GM12878 (cell line): ENCODE measurements around the gene THSD4.

Source experiments
- POLR2A ChIP-seq: IDR thresholded peaks from 2 replicates; pipeline ENCODE4 v1.6.1; 2011; ENCODE audit warnings: low read depth, mild to moderate bottlenecking, low read length
- ZNF592 ChIP-seq: fragments of 450-650 bp; IDR thresholded peaks from 2 replicates; pipeline ENCODE4 v1.6.1; 2017; ENCODE audit warnings: mild to moderate bottlenecking, moderate library complexity

DNA sequence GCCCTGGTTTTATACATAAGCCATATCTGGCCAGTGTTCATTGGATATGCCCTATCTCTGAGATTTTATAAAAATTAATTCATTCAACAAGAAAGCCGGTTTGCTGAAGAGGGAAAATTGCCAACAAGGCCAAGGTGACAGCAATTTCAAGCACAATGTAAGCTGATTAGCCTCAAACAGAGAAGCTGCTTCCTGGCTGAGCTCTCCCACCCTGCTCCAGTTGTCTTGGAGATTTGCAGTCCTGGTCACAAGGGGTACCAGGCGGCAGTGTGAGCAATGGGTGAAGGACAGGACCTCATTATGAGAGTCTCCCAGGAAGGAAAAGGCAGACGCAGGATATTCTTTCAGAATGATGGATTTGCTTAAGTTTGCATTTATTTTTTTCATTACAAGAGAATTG lies 5.4 kb upstream of the THSD4 start:
- TF ChIP-seq POLR2A (no peak), ZNF592 (no peak)
